ENCODE data around the gene LMNTD1.
"Not testable (repeated sequence)": the region's sequence is repeated elsewhere in the genome, so short reads cannot be mapped to it uniquely, and the experiment has no call there.

LMNTD1 gene, protein sequence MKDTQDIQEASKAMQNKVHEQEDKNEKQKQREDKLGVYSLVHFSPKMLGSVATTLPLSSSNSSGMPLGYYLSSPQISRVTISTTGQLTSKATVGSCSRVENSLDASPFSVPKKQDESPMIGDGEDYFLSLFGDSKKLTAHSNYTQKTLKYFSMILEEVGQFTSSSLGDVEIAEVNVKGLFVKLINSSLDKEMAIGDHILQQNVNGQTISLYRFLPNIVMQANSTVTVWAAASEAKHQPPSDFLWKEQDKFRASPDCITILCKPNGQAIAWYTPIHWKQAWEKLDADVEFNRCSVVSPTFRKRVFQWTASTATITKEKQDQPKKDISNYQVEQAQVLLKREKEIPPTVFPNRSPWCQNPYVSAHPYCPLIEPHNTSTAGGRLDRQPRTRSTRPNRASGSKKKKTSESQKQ

DNA sequence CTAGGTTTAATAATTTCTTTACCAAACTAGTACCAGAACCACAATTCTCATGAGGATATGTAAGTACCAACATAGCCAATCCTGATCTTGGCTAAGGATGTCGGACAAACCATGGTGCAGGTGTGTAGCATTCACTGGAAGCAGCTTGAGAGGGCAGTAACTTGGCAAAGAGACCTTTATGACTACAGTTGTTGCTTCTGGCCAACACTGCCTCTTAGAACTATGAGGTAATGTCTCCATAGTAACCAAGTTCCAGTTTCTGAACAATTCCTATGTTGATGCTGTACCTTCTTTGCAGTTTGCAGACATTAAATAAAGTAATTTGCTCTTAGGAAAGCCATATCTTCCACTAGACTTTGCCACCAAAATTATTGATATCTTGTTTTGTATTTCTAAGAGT is at the start of gene LMNTD1:
TSS of gene LMNTD1 (minus strand) at position 186 of the 400 bp plus-strand sequence. CDS start 324 bp downstream, outside the sequence.
- peak; percentile 41 for DNase-seq

DNA sequence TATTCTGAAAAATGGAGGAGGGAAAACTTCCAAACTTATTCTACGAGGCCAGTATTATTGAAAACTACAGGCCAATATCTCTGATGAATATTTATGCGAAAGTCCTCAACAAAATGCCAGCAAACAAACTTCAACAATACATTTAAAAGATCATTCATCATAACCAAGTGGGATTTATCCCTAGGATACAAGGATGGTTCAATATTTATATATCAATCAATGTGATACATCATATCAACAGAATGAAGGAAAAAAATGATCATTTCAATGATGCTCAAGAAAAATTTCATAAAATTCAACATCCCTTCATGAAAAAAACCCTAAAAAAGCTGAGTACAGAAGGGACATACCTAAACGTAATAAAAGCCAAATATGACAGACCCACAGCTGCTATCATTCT is 45.9 kb upstream of the LMNTD1 start:
- no peak for DNase-seq

DNA sequence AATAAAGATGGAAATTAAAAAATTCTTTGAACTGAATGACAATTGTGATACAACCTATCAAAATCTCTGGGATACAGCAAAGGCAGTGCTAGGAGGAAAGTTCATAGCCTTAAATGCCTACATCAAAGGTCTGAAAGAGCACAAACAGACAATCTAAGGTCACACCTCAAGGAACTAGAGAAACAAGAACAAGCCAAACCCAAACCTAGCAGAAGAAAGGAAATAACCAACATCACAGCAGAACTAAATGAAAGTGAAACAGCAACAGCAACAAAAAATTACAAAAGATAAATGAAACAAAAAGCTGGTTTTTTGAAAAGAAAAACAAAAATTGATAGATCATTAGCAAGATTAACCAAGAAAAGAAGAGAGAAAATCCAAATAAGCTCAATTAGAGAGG is 42.4 kb upstream of the LMNTD1 start:
- not testable (repeated sequence) for DNase-seq

DNA sequence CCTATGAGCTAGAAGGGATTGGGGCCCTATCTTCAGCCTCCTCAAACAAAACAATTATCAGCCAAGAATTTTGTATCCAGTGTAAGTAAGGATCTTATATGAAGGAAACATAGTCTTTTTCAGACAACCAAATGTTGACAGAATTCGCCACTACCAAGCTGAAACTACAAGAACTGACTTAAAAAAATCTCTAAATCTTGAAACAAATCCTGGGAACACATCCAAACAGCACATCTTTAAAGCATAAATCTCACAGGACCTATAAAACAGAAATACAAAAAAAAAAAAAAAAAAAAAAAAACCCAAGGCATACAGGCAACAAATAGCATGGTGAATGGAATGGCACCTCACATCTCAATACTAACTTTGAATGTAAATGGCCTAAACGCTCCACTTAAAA is 41.3 kb upstream of the LMNTD1 start:
- DNase-seq = no peak

DNA sequence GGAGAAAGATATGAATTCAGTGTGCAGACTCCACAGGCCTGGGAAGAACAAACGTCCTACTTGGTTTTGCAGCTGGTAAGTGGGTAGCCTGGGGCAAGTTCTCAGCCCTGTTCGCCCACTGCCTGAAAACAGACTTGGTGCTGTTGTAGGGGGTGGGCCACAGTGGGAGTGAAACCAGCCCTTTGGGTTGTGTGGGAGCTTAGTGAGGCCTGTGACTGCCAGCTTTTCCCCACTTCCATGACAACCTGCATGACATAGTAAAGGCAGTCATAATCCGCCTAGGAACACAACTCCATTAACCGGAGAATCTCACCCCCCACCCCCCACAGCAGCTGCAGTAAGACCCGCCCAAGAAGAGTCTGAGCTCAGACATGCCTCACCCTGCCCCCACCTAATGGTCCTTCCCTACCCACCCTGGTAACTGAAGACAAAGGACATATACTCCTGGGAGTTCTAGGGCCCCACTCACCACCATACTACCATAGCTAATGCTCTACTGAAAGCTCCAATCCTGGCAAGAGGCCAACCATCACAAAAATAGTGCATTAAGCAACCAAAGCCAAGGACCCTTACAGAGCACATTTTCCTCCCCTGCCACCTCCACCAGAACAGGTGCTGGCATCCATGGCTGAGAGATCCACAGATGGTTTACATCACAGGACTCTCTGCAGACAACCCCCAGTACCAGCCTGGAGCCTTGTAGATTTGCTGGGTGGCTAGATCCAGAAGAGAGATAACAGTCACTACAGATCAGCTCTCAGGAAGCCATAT is 39.8 kb upstream of the LMNTD1 start:
- no peak for DNase-seq

DNA sequence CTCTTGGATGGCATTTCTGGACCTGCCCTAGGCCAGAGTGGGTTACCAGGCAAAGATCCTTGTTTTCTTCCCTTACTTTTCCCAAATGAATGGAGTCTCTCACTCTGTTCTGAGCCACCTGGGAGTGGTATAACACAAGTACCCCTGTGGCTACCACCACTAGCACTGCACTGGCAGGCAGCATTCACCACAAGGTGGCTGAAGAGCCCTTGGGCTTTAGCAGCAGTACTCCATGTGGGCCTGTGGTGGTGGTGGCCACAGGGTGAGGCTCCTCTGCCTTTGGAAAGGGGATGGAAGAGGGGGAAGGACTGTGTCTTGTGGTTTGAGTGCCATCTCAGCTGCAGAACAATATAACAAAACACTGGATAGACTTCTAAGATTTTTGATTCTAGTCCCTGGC is 38.1 kb upstream of the LMNTD1 start:
- no peak for DNase-seq

DNA sequence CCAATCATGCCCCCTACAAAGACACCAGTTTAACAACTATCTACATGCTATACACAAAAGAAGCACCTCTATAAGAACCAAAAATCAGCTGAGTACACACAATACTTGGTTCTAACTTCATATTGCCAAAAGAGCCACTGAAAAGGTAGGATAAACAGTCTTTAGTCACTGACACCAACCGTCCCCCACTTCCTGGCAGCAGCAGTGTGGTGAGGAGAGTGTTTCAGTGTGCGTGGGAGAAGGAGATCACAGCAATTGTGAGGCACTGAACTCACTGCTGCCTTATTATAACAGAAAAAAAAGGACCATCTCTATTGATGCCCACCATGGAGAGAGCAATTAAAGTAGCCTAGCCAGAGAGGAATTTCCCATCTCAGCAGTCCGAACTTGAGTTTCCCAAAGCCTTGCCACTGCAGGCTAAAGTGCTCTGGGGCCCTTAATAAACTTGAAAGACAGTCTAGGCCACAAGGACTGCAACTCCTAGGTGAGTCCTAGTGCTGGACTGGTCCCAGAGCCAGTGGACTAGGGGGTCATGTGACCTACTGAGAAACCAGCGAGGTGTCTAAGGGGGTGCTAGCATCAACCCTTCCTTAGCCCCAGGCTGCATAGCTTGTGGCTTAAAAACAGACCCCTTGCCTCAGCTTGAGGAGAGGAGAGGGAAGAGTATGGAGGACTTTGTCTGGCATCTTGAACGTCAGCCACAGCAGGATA is 37.1 kb upstream of the LMNTD1 start:
- no peak for DNase-seq

DNA sequence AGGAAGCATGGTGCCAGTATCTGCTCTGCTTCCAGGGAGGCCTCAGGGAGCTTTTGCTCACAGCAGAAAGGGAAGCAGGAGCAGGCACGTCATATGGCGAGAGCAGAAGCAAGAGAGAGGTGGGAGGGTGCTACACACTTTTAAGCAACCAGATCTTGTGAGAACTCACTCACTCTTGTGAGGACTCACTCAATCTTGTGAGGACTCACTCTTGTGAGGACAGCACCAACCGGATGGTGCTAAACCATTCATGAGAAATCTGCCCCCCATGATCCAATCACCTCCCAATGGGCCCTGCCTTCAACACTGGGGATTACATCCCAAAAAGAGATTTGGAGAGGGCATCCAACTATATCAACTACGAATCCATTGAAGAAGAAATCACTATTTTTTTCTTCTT is 34.3 kb upstream of the LMNTD1 start:
- no peak for DNase-seq

DNA sequence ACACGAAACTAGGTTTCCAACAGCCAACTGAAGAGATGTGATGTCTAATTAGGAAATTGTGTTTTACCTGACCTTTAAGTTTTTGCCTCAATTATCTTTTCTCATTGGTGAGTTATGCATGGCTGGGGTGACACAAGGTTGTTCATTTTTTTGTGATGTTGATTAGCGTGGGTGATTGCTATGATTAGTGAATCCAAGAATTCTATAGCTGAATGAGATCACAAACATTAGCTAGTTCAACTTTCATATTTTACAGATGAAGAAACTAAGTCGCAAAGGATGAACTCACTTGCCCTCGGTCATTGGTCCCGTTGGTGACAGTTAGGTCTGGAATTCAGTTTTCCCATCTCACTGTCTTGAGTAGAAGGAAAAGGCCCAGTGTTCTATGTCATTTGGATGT is 32.6 kb upstream of the LMNTD1 start:
- peak; percentile 10 for DNase-seq

DNA sequence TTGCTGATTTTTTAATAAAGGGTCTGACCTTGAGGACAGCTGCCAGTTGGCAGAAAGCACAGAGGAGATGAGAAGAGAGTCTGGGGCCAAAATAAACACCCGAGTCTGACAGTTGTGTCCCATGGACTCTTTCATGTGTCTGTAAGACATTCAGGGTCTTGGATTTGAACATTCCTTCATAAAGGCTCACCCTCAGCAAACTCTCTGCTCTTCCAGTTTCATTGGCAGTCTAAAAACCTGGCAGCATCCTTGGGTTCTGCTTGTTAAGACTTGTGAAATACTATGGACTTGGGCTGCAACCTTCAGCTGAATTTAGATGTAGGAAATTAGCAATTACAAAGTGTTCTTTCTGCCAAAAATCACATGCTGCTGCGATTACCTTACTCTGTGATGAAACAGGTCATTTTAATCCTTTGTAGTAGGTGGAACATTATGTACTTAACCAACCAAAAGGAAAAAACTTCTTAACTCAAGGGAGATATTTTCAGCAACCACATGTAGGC is 32.0 kb upstream of the LMNTD1 start:
- peak; percentile 49 for DNase-seq

DNA sequence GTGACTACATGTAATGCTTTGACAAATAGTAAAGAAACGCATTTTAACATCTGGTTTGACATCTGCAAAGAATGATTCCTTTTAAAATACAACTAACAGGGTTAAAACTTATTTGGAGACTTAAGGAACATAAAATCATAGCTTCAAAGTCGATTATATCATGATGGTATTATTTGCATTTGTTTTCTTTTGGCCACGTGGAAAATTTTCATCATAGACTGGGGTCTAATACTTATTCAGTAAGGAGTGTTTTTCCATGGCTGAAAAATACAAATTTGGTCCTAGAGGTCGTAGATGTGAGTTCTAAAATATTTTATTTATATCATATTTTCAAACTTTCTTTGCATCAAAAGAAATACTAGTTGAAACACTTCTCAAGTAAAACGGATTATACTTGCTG is 31.5 kb upstream of the LMNTD1 start:
- no peak for DNase-seq

DNA sequence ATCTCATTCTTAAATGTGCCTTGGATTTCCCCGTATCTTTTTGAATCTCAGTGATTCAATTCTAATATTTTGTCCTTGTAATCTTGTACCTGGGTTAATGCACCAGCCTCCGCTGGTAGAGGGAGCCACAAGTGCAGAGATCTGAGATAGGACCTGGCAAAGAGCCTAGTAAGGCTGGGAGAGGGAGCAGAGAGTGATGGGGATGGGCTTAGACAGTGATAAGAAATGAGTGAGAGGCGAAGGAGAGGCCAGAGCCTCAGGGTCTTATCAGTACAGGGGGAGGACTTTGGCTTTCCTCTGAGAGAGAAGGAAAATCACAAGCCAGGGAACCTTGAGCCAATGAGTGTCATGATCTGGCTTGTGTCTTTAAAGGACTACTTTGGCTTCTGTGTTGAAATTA is 30.5 kb upstream of the LMNTD1 start:
- peak; percentile 10 for DNase-seq

DNA sequence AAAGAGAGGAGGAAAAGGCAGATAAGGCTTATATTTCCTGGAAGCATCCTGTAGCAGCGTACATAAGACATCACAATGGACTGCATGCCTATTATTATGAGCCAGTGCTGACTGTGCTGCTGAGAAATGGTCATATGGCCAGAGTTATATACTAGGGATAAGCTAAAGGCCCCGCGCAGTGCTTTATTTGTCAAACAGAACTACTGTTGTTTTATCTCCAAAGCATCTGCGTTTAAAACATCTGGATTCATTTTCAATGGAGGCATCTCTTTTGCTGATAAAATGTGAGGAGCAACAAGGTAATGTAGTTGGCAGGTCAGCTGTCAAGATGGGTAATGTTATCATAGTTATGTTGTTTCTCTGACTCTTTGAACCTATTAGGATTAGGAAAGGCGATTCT is 28.0 kb upstream of the LMNTD1 start:
- no peak for DNase-seq

DNA sequence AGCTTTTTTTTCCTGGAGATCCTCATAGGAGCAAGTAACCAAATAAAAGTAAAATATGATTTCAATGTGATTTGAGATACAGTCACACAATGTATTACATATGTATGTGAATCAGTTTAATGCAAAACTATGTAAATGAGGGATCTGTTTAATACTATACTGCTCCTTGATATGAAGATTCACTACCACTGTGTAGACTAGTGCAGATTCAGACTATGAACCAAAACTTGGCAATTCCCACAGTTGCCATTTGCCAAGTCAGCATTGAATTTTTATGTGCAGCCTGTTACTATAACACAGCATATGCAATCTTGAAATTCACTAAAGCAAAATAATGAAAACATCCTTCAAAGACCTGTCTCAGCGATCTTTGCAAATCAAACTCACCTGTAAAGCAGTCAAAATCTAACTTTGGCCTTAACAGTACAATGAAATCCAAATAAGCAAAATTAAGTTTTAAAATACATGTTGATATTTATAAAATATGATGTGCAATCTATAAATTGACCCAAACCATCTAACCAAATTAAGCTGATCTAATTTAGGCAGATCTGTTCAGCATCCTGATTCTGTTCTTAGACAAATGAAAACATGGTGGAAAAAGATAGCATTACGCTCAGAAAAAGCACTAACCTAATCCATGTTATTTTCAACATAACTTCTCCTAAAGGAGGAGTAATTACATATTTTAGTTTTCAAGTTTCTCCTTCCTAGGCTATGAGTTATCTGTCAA is 25.5 kb upstream of the LMNTD1 start:
- no peak for DNase-seq

DNA sequence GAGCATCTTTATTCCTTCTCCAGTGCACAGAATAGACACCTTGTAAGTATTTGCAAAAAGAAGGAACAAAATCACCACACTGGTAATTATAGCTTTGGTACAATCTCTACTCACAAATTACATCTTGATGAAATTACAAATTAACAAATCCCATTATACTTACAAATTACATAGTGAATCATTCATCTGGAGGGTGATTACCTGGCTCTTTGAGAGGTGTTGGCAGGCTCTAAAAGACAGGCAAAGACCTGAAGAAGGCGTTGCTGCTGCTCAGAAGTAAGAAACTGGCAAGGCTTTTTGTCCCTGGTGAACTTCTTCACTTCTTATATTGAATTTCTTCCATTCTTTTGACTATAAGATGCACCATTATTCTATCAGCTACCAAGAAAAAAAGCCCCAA is 21.7 kb upstream of the LMNTD1 start:
- no peak for DNase-seq

DNA sequence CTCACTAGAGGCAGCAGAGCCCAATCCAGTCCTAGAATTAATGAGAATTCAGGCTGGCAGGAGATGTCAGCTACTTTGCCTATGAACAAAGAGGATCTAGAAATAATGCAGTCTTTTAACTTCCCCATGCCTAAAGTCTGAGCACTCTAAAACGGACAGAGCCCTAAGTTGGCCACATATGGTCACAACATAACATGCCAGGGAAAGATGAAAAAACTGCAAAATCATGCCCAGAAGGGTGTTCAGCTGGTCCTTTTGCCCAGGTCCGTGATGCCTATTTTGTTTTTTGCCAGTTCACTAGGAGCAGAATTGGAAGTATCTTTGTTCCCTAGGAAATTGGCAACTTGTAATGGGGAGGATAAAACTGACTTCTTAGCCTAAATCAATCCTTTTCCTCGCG is 20.3 kb upstream of the LMNTD1 start:
- DNase-seq = no peak

DNA sequence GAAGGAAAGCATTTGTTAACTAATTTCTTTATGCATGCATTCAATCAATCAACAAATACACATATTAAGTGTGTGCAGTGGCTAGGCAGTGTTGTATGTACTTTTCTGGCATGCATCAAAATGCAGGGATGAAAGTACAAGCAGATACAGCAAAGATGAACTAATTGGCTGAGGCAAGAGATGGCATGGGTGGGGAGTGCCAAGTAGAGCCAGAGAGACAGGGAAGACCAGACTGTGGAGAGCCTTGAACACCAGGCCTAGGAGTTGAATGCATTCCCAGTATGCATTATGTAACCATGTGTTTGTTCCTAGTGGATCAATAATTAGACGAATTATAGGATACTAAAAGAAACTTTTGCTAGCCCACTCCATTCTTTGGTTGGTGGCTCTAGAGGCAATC is 17.3 kb upstream of the LMNTD1 start:
- DNase-seq = no peak

DNA sequence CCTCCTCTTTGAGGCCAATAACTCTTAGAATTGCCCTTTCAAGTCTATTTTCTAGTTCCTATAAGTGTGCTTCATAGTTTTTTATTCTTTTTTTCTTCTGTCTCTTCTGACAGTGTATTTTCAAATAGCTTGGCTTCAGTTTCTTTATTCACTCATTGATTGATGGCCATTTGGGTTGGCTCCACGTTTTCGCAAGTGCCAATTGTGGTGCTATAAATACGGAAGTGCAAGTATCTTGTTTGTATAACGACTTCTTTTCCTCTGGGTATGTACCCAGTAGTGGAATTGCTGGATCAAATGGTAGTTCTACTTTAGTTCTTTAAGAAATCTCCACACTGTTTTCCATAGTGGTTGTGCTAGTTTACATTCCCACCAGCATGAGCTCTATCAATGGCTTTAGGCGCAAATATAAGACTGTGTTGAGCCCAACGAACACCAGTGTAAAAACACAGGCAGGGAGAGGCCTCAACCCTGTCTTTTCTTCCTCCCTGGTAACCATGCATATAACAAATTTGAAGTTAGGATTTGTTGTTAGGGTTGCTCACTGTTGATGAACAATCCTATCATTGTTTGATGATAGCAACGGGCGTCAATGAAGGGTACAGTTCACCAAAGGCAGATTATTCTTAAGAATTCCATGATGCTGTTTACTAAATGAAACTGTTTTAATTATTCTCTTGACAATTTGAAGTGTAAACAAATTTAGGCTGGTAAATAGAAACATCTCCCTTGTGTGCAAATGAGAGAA is 13.3 kb upstream of the LMNTD1 start:
- no peak for DNase-seq

DNA sequence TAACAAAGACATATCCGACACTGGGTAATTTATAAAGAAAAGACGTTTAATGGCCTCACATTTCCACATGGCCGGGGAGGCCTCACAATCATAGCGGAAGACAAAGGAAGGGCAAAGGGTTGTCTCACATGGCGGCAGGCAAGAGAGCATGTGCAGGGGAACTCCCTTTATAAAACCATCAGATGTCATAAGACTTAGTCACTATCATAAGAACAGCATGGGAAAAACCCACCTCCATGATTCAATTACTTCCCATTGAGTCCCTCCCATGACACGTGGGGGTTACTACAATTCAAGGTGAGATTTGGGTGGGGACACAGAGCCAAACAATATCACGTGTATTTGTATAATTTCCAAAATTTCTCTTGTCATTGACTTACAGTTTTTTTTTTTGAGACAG is 5.5 kb upstream of the LMNTD1 start:
- peak; percentile 19 for DNase-seq

DNA sequence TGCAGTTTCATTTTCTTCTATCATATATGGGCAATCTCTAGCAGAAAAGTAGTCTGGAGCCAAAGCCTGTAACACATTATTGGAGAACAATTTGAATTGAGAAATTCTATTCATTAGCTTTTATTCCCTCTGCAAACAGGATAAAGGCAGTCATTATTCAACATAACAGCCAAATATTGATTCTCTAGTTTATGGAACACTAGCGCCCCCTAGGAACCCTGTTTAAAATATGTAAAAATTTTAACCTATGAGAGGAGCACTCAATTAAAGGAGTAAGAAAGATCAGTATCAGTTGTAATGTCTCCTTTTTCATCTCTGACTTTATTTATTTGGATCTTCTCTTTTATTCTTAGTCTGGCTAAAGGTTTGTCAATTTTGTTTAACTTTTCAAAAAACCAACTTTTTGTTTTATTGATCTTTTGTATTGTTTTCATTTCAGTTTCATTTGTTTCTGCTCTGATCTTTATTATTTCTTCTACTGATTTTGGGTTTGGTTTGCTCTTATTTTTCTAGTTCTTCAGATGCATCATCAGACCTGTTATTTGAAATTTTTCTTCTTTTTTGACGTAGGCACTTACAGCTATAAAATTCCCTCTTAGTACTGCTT is 4.8 kb upstream of the LMNTD1 start:
- peak; percentile 54 for DNase-seq

DNA sequence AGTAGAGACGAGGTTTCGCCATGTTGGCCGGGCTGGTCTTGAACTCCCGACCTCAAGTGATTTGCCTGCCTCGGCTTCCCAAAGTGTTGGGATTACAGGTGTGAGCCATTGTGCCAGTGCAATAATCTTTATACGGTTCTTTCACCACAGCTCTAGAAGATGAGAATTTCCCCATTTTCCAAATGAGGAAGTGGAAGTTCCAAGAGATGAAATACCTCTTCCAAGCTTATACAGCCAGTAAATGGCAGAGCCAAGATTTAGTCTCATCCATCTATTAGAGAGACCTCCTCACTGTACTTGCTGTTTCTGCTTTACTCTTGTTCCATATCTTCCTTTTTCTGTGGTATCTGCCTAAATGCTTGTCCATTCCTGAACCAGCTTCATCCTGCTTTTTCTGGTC is 3.1 kb upstream of the LMNTD1 start:
- DNase-seq = no peak

DNA sequence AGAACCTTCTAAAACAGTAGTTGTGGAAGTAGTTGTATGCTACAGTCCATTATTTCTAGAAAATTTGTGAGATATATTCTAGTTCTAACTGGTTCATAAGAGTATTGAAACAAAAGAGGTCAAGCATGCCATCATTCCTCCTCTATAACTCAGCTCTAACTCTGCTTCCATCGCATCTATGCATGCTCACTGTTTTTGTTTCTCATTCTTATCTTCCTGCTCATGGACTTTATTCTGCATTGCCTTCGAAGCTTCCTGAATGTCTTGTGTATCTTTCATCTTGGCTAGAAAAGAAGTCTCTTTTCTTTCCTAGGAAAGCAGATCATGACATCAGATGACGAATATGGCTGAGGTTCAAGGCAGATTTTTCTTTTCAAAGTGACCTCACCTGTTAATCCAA is 402 bp downstream of the LMNTD1 start:
- DNase-seq = peak; percentile 74

Data from fibroblast of skin of right biceps (primary cell).